GM19438 (cell line): ENCODE data around the gene PRKG1.

Experiments used
- ATAC-seq: cut with Tn5 transposase; IDR thresholded peaks from one replicate; pipeline ENCODE4 v1.9.1; 2021; ENCODE audit warnings: low read depth; ENCODE audit not compliant: unreplicated experiment

PRKG1 gene

DNA sequence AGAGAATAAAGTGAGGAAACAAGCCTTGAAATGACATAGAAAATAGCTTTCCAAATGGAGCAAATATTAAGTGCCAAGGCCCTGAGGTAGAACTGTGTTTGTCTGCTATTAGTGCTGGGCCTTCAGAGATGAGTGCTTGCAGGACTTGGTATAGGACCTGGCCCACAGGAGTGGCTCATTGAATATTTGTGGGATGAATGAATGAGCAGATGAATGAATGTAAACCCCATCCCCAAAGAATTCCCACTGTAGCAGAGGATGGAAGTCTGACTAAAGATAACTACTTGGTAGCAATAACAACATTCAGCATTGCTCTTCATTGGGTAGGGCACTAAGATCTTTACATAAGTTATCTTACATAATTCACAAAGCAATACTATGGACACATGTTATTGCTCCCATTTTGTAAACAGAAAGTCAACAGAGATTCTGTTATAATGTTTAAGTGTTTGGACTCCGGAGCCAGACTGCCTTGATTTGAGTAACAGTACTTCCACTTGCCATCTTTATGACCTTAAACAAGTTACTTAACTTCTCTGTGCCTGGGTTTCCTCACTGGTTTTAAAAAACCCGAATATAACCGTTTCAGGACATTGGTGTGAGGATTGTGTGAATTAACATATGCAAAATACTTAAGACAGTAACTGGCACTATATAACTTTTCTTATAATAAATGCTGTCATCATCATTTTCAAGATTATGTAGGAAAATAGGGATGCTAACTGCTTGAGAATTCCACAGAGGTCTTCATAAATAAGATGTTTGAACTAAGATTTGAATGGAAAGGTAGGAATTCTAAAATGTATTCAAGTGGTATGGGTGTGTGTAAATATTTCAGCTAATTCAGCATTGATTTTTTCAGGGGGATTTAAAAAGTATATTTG is 141.9 kb downstream of the PRKG1 start:
- ATAC-seq, result no peak

DNA sequence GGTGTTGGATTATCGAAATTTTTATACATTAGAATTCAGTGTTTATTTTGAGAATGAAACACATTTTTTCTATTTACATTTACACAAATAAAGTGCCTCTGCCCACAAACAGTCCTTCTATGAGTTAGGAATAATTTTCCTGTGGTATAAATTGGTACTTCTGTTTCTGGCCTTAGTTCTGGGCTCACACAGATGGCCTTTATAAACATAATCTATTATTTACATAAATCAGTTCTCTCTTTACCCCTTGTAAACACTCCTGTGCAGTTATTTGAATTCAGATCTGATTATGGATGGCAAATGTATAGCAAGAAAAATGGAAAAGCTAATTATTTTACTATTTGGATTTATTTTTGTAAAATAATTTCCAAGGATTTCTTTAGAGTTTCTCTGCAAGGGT is 143.2 kb downstream of the PRKG1 start:
- no peak for ATAC-seq

DNA sequence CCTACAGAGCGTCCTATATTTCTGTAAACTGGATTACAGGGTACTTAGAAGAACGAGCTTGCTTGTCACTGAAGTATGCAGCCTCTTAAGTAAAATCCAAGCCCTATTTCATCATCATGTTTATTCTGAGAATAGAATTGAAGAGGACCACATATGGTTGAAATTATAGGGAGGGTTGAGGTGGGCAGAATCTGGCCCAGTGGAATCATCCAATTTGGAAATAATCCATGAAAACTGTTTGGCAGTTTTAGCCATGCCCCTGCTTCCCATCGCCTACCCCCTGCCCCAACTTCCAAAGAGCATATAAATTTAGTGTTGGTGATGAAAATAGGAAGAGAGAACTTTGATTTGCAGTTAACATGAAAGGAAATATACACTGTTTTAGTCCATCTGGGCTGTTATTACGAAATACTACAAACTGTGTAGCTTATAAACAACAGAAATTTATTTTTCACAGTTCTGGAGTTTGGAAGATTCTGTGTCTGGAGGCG is 150.4 kb downstream of the PRKG1 start:
- no peak for ATAC-seq

DNA sequence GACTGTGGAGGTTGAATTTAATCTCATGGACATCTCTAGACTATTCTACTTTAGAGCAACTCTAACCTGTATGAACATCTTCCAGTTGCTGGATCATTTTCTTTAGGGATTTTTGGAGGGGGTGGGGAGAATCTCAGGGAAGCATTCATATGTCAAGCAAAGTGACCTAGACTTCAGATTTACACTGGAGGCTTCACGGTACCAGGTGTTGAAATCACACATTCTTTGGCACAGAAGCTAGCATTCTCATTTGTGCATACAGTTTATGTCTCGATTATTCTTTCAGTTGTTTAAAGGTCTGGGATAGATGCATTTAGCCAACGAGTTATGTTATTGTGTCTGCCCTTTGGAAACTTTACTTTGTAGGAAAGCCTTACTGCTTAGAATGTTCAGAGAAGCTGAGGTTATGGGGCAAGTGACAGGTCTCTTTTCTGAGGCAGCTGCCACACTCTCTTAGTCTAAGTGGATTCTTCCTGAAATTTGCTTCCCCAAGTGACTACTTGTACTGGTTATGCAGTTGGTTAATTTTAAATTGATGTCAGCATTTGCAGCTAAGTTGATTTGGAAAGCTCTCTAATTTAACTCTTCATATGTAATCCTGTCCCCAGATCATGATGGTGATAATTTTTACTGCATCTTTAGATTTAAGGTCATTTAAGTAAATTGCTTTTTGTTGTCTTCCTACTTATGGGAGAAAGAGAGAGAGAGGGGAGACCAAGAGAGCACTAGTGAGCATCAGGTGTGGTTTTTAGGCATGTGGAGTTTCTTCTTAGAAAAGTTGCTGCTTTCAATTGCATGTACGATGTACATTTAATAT is 153.8 kb downstream of the PRKG1 start:
- no peak for ATAC-seq

DNA sequence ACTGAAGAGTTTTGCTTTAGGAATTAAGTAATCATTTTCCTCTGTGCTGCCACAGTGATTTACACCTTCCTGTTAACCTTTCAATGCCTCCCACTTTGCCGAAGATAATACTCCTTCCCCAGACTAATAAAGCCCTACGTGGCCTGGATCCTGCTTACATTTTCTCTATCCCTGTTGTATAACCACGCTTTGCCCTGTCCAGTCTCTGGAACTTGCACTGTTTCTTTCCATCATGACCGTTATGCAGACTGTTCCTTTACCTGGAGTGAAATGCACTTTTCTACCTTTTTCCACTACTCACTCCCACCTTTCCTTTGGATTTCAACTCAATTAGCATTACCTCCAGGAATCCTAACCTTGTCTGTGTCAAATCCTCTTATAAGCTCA is 154.4 kb downstream of the PRKG1 start:
- no peak for ATAC-seq

DNA sequence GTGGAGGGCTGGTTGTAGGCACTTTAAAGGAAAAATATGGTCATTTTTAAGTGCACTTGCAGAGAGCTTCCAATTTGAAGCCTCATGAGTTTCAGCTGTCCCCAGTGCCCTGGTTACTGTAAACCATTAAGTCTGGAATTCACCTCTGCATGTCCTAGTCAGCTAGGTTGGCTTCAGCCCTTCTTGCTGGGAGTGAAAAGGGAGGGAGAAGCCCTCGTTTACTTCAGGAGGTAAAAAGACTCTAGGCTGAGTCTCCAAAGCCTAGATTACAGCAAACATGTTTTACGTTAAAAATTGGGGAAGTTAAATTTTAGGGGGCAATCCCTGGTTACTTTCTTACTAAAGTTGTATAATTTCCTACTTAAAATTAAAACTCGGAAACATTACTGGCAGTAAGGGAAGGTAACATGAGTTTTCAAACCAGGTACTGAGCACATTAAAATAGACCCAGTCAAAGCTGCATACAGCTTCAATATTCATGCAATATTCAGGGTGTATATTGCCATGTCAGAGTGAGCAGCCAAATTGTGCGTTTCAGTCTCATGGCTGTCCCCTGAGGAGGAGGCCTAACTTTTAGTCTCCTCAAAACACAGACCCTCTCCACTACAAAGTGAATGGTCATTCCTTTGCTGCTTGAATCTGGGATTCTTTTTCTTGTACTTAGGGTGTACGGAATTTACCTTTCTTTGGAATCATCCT is 156.7 kb downstream of the PRKG1 start:
- no peak for ATAC-seq

DNA sequence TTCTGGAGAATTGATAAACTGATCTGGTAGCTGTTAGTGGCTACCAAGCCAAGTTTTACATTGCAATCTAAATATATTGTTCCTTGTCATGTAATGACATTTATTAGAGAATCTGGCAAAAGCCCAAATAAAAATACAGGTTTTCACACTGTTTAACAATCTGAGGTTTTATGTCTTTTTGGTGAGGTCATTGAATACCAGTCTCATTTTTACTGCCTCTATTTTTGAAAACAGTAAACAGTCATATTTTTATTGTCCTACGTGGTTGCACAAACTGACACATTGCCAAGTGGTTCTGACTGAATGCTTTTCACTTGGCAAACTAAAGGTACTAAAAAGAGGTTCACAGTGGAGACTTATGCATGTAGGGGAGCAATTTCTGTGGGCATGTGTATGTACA is 157.5 kb downstream of the PRKG1 start:
- no peak for ATAC-seq

DNA sequence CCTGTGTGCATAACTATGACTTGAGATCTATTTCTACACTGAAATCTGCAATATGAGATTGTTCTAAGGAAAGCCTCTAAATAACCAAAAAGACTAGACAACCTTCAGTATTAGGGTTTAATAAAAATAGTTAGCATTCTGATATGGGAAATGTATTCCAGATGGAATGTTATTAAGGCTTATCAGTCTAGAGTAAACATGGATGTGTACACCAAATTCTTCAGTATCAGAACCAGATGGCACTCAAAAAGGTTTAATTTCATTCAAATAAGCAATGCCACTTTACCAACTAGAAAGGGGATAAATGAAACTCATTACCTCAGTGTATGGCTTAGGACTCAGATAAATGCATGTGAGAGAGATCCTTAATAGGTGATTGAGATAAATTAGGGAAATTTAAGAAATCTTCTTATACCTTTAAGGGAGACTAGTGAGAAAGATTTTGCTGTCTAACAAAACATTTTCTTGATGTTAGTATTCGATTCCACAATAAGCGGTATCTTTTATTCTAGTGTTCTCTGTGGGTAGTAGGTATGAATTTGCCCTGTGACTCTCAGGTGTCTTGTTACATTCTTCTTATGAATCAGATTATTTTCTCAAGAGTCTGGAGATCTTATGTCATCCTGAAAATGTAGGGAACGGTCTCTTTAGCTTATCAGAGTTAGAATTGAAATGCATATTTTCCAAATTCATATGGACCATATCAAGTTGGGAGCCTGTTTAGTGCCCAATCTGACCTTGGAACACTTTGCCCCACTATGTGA is 159.2 kb downstream of the PRKG1 start:
- no peak for ATAC-seq

DNA sequence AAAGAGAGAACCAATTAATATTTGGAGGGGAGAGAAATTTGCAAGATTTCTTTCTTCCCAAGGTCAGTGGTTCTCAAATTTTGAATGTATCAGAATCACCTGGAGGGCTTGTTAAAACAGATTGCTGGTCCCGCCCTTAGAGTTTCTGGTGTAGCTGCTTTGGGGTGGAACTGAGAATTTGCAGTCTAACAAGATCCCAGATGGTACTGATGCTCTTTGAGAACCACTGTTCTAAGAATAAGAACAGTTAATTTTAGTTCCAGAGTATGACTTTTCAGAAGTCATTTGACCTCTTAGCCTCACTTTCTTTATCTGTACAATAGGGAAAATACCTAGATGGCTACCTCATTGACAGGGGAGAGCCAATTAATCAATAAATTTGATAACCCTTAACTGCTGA is 161.6 kb downstream of the PRKG1 start:
- ATAC-seq, result no peak

DNA sequence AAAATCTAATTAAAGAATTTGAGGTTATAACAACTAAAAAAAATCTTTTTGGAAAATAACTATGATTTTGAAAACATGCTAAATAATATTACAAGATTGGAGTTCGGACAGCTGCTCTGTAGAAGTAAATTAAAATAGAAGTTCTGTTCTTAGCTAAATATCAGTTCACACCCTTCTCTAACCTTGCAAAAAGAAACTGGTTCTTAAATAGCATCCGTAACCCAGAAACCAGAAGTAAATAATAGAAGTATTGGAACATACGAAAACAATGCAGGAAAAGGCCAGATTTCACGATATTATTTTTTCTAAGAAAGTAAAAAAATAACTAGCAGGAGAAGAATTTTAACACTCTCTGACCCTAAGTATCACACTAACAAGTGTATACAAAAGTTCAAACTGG is 164.7 kb downstream of the PRKG1 start:
- no peak for ATAC-seq

DNA sequence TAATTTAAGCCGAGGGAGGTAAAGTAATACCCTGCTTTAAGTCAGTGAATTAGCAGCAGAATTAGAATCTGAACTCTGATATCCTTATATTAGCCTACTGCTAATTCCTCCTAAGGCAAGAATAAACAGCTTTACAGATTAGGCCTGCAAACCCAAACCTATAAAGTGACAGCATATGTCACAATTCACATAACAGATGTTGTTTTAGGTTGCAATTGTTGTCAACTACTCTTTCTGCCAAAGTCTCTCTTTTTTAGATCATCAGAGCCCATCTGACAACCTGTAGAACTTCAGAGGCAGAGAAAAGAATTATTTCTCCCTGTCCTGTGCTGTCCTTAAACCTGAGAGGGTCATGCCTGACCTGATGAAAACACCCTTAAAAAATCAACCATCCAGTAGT is 167.2 kb downstream of the PRKG1 start:
- no peak for ATAC-seq

DNA sequence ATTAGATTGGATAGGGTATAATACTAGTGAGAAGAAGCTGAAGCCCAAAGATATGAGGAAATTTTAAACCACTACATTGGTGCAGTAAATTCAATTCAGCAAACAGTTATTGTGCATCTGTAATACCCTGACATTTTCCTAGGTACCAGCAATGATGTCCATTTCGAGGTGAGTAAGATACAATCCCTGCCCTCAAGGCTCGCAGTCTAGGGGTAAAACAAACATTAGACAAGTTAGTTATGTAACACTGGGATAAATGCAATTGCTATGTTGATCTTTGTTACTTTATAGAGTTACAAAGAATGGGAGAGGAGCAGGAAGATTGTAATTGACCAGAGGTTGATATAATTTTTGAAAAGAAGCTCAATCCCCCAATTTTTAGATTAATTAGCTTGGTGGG is 168.1 kb downstream of the PRKG1 start:
- ATAC-seq, result no peak

DNA sequence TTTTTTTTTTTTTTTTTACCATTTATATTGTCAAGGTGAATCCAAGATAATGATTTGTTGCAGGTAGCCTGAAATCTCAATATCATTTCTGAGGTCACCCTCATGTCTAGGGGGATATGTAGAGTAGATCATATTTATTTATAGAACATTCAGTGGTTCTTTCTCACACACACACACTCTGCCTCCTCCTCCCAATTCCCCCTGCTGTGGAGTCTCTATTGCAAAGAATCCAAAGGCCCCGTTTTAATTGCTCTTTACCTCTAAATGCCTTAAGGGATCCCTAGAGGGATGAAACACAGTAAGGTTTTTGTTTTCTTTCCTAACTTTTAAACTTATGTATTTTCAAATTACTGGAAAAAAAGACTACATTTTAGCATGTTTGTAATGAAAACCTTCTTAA is 170.0 kb downstream of the PRKG1 start:
- ATAC-seq, result no peak

DNA sequence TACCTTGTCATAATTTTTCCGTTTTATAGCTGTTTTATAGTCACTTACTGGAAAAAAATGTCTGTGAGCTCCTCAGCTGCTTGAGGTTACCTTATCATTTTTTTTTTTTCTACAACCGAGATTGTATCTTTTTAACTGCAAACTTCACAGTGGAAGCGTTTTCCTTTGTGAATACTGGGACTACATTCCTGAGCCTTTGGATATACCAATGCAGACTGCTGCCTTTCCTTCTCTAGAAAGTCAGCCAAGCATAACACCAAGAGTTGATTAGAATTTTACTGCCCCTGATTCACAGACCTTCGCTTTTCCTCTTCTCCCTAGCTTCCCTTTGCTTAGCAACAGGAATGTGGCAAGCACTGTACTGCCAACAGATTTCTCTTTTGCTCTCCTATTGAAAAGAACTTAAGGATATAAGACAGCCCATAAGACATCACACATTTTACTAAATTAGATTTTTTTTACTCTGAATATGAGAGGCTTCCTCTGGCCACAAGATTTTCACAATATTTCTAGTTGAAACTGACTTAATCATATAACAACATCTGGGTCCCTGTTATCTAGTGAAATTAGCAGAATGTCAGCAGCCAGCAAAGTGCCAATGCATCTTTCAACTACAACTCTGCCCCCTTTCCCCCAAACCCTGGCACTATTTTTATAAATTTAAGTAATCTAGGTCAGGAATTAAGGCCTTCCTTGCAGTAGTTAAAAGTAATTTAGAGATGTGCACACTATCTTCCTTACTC is 170.6 kb downstream of the PRKG1 start:
- ATAC-seq, result no peak

DNA sequence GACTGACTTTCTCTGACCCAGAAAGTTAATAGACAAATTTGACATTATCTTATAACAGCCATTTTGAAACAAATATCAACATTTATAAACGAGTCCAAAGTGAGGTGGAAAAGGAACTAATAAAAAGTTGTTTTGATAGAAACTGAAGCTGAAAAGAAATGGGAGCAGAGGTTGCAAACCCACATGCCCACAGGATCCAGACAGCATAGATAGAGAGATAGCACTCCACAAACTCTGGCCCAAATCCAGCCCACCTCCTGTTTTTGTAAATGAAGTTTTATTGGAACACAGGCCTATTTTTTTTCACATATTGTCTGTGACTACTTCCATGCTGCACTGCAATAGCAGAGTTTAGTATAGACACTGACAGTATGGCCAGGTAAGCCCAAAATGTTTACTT is 171.9 kb downstream of the PRKG1 start:
- no peak for ATAC-seq

DNA sequence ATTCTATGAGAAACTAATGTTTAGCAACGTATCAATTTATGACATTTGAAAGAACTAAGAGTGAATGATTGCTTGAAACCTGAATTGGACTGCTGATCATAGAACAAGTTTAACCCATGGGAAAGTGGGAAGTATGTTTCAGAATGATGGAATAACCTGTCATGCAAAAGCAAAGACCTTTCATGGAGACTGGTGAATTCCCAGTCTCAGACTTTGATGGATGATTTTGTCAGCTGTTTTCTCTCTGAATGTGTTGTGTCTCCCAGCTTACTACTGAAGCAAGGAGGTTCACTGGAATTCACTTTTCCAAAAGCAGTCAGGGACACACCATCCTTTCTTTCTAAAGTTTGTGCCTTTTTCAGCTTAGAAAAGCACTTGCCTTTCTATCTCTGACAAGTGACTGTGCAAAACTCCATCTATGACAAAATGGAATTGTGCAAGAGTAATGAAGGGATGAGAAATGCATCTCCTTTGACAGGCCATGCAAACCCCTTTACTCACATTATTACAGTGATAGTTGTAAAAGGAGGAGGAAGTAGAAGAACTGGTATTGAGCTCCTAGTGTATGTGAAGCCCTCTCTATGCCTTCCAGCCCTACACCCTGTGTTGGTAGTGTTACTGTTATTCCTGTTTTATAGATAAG is 176.1 kb downstream of the PRKG1 start:
- ATAC-seq, result no peak

DNA sequence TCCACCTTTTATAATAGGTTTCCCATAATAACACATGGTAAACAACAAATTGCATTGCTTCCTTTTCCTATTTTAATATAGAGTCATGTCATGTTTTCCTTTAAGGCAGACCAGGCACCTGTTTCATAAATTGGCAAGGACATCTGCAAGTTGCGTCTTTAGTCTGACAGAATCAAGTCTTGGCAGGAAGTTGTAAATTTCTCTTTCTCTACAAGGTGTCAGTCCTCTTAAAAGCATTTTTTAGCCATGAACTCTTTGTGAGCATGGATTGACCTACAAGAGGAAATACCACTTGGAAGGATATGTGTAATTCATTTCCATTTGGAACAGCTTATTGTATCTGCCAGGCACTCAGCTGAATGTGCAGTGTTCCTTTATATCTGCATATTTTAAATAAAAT is 176.8 kb downstream of the PRKG1 start:
- no peak for ATAC-seq

DNA sequence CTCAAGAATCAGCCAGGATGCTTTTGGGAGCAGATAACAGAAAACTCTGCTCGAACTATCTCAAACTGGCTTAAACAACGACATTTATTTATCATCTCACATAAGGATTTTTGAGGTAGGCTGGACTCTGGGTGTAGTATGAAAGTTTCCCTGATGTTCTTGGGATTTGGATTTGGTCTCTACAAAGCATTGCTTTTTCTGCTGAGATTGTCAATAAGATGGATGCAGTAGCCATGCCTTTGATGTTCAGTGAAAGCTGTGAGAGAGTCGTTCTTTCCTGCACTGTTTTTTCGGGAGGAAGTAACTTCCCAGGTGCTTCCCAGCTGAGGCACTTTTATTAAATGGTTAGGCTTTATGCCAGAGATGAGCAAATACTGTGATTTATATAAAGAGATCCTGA is 181.1 kb downstream of the PRKG1 start:
- ATAC-seq, result no peak

DNA sequence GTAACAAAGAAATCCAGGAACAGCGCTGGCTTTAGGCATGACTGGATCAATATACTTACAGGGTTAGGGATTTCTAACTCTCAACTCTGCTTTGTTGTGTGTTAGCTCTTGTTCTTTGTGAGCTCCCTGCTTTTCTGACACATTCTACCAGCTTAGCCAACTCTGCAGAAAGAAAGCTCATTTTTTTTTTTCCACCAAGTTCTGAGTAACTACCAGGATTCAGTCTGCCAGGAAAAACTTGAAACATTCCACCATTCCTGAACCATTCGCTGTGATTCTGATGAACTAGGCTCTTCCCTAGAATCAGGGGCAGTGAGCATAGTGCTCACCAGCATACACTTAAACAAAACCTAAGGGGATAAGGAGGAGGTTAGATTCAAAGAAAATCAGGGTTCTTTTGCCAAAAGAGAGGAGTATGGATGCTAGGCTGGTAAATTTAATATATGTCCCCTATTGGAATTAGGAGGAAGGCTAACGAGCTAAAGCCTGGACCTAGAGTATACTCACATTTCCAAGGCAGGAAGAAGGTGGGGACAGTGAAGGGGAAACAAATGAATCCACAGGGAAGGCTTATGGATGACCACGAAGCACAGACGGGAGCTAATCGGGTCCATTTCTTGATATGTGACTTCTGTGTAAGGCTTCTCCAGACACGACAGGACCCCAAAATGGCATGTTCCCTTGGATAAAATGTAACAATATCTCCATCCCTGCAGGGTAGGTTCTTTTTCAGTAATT is 183.4 kb downstream of the PRKG1 start:
- no peak for ATAC-seq
